HepG2 (cell line): ENCODE results near the gene RHBDD2. TPM values are rescaled to one million over a fixed set of nuclear protein-coding genes. Genes with fewer than 3 reads are reported as not detected.
A peak's percentile ranks its signal among the peaks of the same experiment; 100 is the strongest.

Source experiments
- ATF5 ChIP-seq: sonication (generic); formaldehyde crosslinking; IDR thresholded peaks from 2 replicates; pipeline ENCODE4 v1.4.0; 2020; ENCODE audit warnings: mild to moderate bottlenecking, low read depth, missing genetic modification reagents
- BATF2 ChIP-seq: sonication (generic); formaldehyde crosslinking; IDR thresholded peaks from 2 replicates; pipeline ENCODE4 v1.8.0; 2022; ENCODE audit warnings: mild to moderate bottlenecking, missing genetic modification reagents, moderate library complexity
- BCLAF1 ChIP-seq: fragments of 450-650 bp; IDR thresholded peaks from 2 replicates; pipeline ENCODE4 v1.6.1; 2017; ENCODE audit warnings: mild to moderate bottlenecking
- CREBL2 ChIP-seq: sonication (generic); formaldehyde crosslinking; IDR thresholded peaks from 2 replicates; pipeline ENCODE4 v1.8.1; 2023; ENCODE audit warnings: missing genetic modification reagents, mild to moderate bottlenecking, borderline replicate concordance
- HDAC2 ChIP-seq: sonication (generic); formaldehyde crosslinking; IDR thresholded peaks from 2 replicates; pipeline ENCODE4 v1.4.0; 2020; ENCODE audit warnings: missing genetic modification reagents
- IRF1 ChIP-seq: sonication (generic); formaldehyde crosslinking; IDR thresholded peaks from 2 replicates; pipeline ENCODE4 v1.4.0; 2020; ENCODE audit warnings: low read depth, mild to moderate bottlenecking, missing genetic modification reagents
- KLF13 ChIP-seq: sonication (generic); formaldehyde crosslinking; IDR thresholded peaks from 2 replicates; pipeline ENCODE4 v1.4.0; 2020; ENCODE audit warnings: mild to moderate bottlenecking, missing genetic modification reagents
- MTF2 ChIP-seq: sonication (generic); formaldehyde crosslinking; IDR thresholded peaks from 2 replicates; pipeline ENCODE4 v1.5.0; 2020; ENCODE audit warnings: missing genetic modification reagents, borderline replicate concordance
- PRMT3 ChIP-seq: sonication (generic); formaldehyde crosslinking; IDR thresholded peaks from 2 replicates; pipeline ENCODE4 v1.8.1; 2022; ENCODE audit warnings: low read depth, mild to moderate bottlenecking, moderate library complexity, missing genetic modification reagents, borderline replicate concordance
- RFXAP ChIP-seq: sonication (generic); formaldehyde crosslinking; IDR thresholded peaks from 2 replicates; pipeline ENCODE4 v1.4.0; 2020; ENCODE audit warnings: missing genetic modification reagents, borderline replicate concordance
- SALL2 ChIP-seq: sonication (generic); formaldehyde crosslinking; IDR thresholded peaks from 2 replicates; pipeline ENCODE4 v1.8.1; 2023; ENCODE audit warnings: mild to moderate bottlenecking, missing genetic modification reagents, inconsistent platforms
- SIX1 ChIP-seq: sonication (generic); formaldehyde crosslinking; IDR thresholded peaks from 2 replicates; pipeline ENCODE4 v1.4.0; 2020; ENCODE audit warnings: missing genetic modification reagents, borderline replicate concordance
- TSC22D2 ChIP-seq: sonication (generic); formaldehyde crosslinking; IDR thresholded peaks from 2 replicates; pipeline ENCODE4 v1.5.1; 2020; ENCODE audit warnings: missing genetic modification reagents, mild to moderate bottlenecking, borderline replicate concordance
- ZBTB34 ChIP-seq: sonication (generic); formaldehyde crosslinking; IDR thresholded peaks from 2 replicates; pipeline ENCODE4 v1.8.0; 2022; ENCODE audit warnings: mild to moderate bottlenecking, missing genetic modification reagents
- ZNF280D ChIP-seq: sonication (generic); formaldehyde crosslinking; IDR thresholded peaks from 2 replicates; pipeline ENCODE4 v1.5.1; 2020; ENCODE audit warnings: mild to moderate bottlenecking, missing genetic modification reagents
- ZNF296 ChIP-seq: sonication (generic); formaldehyde crosslinking; conservative IDR thresholded peaks from 2 replicates; pipeline ENCODE4 v1.5.0; 2020; ENCODE audit warnings: mild to moderate bottlenecking, missing genetic modification reagents
- ZNF3 ChIP-seq: IDR thresholded peaks from 2 replicates; pipeline ENCODE4 v1.7.0; 2017; ENCODE audit warnings: inconsistent platforms
- ZNF44 ChIP-seq: sonication (generic); formaldehyde crosslinking; IDR thresholded peaks from 2 replicates; pipeline ENCODE4 v1.5.1; 2020; ENCODE audit warnings: mild to moderate bottlenecking, missing genetic modification reagents
- polyA plus RNA-seq, 8 experiments: library from polyadenylated mRNA; depleted of rRNA in 3 of 8; stranded (reverse) in 7 of 8; unstranded in 1 of 8; fragments of >200 nt; fragmentation: Illumina TruSeq in 4 of 8; extraction: Trizol in 4 of 8; gene quantifications; 2 replicates each; pipeline versions ENCODE4 v1.2.1 to v1.2.3, GENCODE V29; 2011 to 2016; ENCODE audit warnings: low read depth in 4 of 8, missing spikeins in 1 of 8, mixed read lengths in 1 of 8; ENCODE audit not compliant: insufficient read depth in 1 of 8
- total RNA-seq, 5 experiments: library from RNA; depleted of rRNA; stranded (reverse); fragments of >200 nt; fragmentation: Illumina TruSeq; extraction: Trizol; gene quantifications; 2 replicates each; pipeline ENCODE4 v1.2.3, GENCODE V29; 2016; ENCODE audit warnings: low read depth in 1 of 5

RHBDD2 gene
- total and polyA plus RNA-seq, 2 of the 13 experiments (the other 11 are each of a cell fraction or from before 2014, with no cell fraction given) = 23.1 to 26.4 TPM

GRCh38 chr7:75914655-75915415, 36.0 kb downstream of the RHBDD2 start, which contains the start of gene POR (continued):
- TF ChIP-seq BATF2 (CRISPR knock-in tag) (no peak), ZNF3 (CRISPR knock-in tag) (no peak), ZNF280D (CRISPR knock-in tag) (no peak), RFXAP (CRISPR knock-in tag) (peak; percentile 94; the same call in 1 of the 2 replicates), BCLAF1 (no peak), ZBTB34 (CRISPR knock-in tag) (peak; percentile 77), PRMT3 (peak; percentile 92; the same call in 1 of the 2 replicates), MTF2 (peak; percentile 65; the same call in 1 of the 2 replicates), HDAC2 (CRISPR knock-in tag) (0 out of 2 replicates have a peak, but pooled peaks have one; percentile 11), KLF13 (CRISPR knock-in tag) (peak; percentile 29; the same call in 1 of the 2 replicates), TSC22D2 (CRISPR knock-in tag) (no peak), CREBL2 (peak; percentile 96; the same call in 1 of the 2 replicates), ATF5 (CRISPR knock-in tag) (no peak), SALL2 (CRISPR knock-in tag) (peak; percentile 94), SIX1 (CRISPR knock-in tag) (no peak; the same call in 1 of the 2 replicates), IRF1 (CRISPR knock-in tag) (no peak), ZNF44 (peak; percentile 14; the same call in 1 of the 2 replicates), ZNF296 (no peak)
